Measurements from ENCODE around the gene MARS1.

The MARS1 gene

DNA sequence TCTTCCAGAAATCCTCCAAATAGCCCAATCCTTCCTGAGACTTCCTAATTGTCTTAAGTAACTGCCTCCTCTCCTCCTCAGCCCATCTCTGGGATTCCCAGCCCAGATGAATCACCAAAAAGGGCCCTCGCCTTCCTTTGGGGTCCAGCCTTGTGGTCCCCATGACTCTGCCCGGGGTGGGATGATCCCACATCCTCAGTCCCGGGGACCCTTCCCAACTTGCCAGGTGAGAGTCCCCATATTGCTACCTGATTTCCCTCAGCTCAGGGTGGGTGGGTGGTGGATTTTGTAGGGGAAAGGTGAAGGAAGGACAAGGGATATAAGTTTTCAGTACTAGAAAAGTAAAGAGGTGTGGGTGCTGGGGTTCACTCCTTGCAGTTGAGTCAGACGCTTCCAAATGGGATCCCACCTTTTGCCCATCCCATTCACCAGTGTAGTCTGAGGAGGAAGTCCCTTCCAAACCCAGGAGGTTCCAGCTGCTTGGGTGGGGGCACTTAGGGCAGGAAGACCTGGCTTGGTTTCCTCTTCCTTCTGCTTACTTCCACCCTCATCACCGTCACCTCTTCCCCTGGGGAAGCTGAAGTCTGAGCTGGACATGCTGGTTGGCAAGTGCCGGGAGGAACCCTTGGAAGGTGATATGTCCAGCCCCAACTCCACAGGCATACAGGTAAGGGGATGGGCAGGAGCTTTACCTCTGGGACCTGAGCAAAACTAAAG is 22.7 kb upstream of the MARS1 start:
- CTCF ChIA-PET, result interaction anchor here (0.6 to 1.4 kb wide), 8 partner anchors 9 to 1290 kb away, joined by 3 to 5 read pairs (median 4); partner anchors contain the start of genes INHBE and SHMT2
- no peak for TF ChIP-seq REPIN1 (tag by site-specific recombination; IDR thresholded peaks at IDR 0.05; ENCODE audit: low read depth)
- no peak for TF ChIP-seq ZNF211 (tag by site-specific recombination; IDR thresholded peaks at IDR 0.05; ENCODE audit: low read depth)
- TF ChIP-seq TSHZ1 (tag by site-specific recombination; IDR thresholded peaks at IDR 0.05; ENCODE audit: borderline replicate concordance), result no peak
- TF ChIP-seq ZNF830 (tag by site-specific recombination; IDR thresholded peaks at IDR 0.05; ENCODE audit: low read depth), result no peak
- TF ChIP-seq ZNF155 (tag by site-specific recombination; IDR thresholded peaks at IDR 0.05), result no peak
- TF ChIP-seq SALL2 (tag by site-specific recombination; IDR thresholded peaks at IDR 0.05; ENCODE audit: borderline replicate concordance), result no peak
- TF ChIP-seq REST (tag by site-specific recombination; IDR thresholded peaks at IDR 0.05), result no peak
- TF ChIP-seq ZNF112 (tag by site-specific recombination; IDR thresholded peaks at IDR 0.05), result no peak
- no peak for TF ChIP-seq ZNF404 (tag by site-specific recombination; IDR thresholded peaks at IDR 0.05)
- TF ChIP-seq ZNF394 (tag by site-specific recombination; IDR thresholded peaks at IDR 0.05; ENCODE audit: borderline replicate concordance), result no peak
- no peak for TF ChIP-seq ZNF549 (tag by site-specific recombination; IDR thresholded peaks at IDR 0.05)
- TF ChIP-seq, protein P1, sequence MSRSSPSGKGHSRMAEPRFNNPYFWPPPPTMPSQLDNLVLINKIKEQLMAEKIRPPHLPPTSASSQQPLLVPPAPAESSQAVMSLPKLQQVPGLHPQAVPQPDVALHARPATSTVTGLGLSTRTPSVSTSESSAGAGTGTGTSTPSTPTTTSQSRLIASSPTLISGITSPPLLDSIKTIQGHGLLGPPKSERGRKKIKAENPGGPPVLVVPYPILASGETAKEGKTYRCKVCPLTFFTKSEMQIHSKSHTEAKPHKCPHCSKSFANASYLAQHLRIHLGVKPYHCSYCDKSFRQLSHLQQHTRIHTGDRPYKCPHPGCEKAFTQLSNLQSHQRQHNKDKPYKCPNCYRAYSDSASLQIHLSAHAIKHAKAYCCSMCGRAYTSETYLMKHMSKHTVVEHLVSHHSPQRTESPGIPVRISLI (tag by site-specific recombination; IDR thresholded peaks at IDR 0.05), result no peak
- TF ChIP-seq ZFP69B (tag by site-specific recombination; IDR thresholded peaks at IDR 0.05), result no peak
- no peak for TF ChIP-seq ZNF366 (tag by site-specific recombination; conservative IDR thresholded peaks at IDR 0.05)
- no peak for TF ChIP-seq ZNF837 (tag by site-specific recombination; IDR thresholded peaks at IDR 0.05)
- TF ChIP-seq ZBTB17 (tag by site-specific recombination; IDR thresholded peaks at IDR 0.05), result no peak
- no peak for TF ChIP-seq ZBTB20 (tag by site-specific recombination; IDR thresholded peaks at IDR 0.05)
- TF ChIP-seq, protein P2, sequence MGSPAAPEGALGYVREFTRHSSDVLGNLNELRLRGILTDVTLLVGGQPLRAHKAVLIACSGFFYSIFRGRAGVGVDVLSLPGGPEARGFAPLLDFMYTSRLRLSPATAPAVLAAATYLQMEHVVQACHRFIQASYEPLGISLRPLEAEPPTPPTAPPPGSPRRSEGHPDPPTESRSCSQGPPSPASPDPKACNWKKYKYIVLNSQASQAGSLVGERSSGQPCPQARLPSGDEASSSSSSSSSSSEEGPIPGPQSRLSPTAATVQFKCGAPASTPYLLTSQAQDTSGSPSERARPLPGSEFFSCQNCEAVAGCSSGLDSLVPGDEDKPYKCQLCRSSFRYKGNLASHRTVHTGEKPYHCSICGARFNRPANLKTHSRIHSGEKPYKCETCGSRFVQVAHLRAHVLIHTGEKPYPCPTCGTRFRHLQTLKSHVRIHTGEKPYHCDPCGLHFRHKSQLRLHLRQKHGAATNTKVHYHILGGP (tag by site-specific recombination; IDR thresholded peaks at IDR 0.05), result no peak
- TF ChIP-seq GLIS1 (tag by site-specific recombination; IDR thresholded peaks at IDR 0.05), result no peak
- no peak overlapping the region for H3K27ac ChIP-seq (ENCODE audit: extremely low read depth, low read depth, low read length)
- H3K36me3 ChIP-seq (ENCODE audit: control insufficient read depth in 2 of 2, insufficient read depth in 1 of 2, low read length in 2 of 2), result no peaks in the 10 kb centered on the region
- POLR2A ChIA-PET, result interaction anchor here (0.5 to 0.9 kb wide), 2 partner anchors 58 to 164 kb away, joined by 3 to 5 read pairs; no protein-coding TSS in a partner anchor
- no peak overlapping the region for H3K4me3 ChIP-seq (ENCODE audit: low read depth, low read length)
- H3K4me1 ChIP-seq (ENCODE audit: control insufficient read depth, insufficient read depth, low read length), result peaks cover 8% of the 10 kb centered on the region
- no peaks in the 10 kb centered on the region for H3K9me3 ChIP-seq (ENCODE audit: control insufficient read depth, insufficient read depth, low read depth, low read length)
